A549 (cell line): ENCODE results near the gene LYAR. TPM values are rescaled to one million over a fixed set of nuclear protein-coding genes. Genes with fewer than 3 reads are reported as not detected.

Source experiments
- ATAC-seq, 2 experiments: fragments of 200-7000 bp in 1 of 2; fragments of >200 bp in 1 of 2; cut with Nextera tagmentation in 1 of 2; cut with Tn5 transposase in 1 of 2; 3 replicates each; pipeline versions ENCODE4 v1.8.0 to v1.9.1; 2018 to 2020; ENCODE audit warnings: mild to moderate bottlenecking in 1 of 2, moderate library complexity in 1 of 2
- CTCF ChIA-PET: fragments of 300-600 bp; sonication (Branson Sonifier 250); formaldehyde crosslinking; extraction: SDS; loops from one replicate; lab custom pipeline; 2021; ENCODE audit warnings: antibody characterized with exemption, inconsistent platforms; lab: Yijun Ruan, JAX
- POLR2A ChIA-PET: fragments of 350-600 bp; formaldehyde crosslinking; extraction: SDS; loops from one replicate; lab custom pipeline; 2021; ENCODE audit warnings: antibody characterized with exemption, inconsistent platforms; lab: Yijun Ruan, JAX
- DNase-seq, 2 experiments: peaks; one replicate each; pipeline versions ENCODE4 v3.0.0 to v3.0.0-alpha.2; 2011 to 2016; ENCODE audit warnings: low read depth in 1 of 2, low spot score in 1 of 2
- FAIRE-seq: peaks from 2 replicates; lab custom pipeline; 2011; peaks lifted over from hg19 to GRCh38; lab: Jason Lieb, UNC
- H3K27ac ChIP-seq, 2 experiments: fragments of >200 bp; sonication (Bioruptor Twin); formaldehyde crosslinking; 3 replicates each; pipeline ENCODE4 v1.5.1; 2016 to 2017
- H3K4me1 ChIP-seq: fragments of >200 bp; sonication (Bioruptor Twin); formaldehyde crosslinking; 3 replicates; pipeline ENCODE4 v1.6.1; 2016
- H3K4me2 ChIP-seq: fragments of >200 bp; sonication (Bioruptor Twin); formaldehyde crosslinking; 3 replicates; pipeline ENCODE4 v1.6.1; 2016
- H3K4me3 ChIP-seq: fragments of >200 bp; sonication (Bioruptor Twin); formaldehyde crosslinking; 3 replicates; pipeline ENCODE4 v1.5.1; 2016
- H3K9me3 ChIP-seq: fragments of >200 bp; sonication (Bioruptor Twin); formaldehyde crosslinking; 3 replicates; pipeline ENCODE4 v1.6.1; 2016
- CBX2 ChIP-seq: fragments of 200-600 bp; sonication (generic); IDR thresholded peaks from 2 replicates; pipeline ENCODE4 v1.6.1; 2016; ENCODE audit warnings: low read depth, mild to moderate bottlenecking, borderline replicate concordance
- CBX8 ChIP-seq: fragments of 200-600 bp; sonication (generic); IDR thresholded peaks from 2 replicates; pipeline ENCODE4 v1.6.1; 2016
- CEBPB ChIP-seq, 2 experiments: fragments of >200 bp in 1 of 2; sonication (Bioruptor Twin) in 1 of 2; formaldehyde crosslinking in 1 of 2; IDR thresholded peaks; 2 replicates each; pipeline ENCODE4 v1.6.1; 2012 to 2016
- CHD2 ChIP-seq: fragments of 150-350 bp; IDR thresholded peaks from 2 replicates; pipeline ENCODE4 v1.6.1; 2014; ENCODE audit warnings: low read length; ENCODE audit not compliant: partially characterized antibody
- EHF ChIP-seq: fragments of 250-450 bp; sonication (Bioruptor Pico); IDR thresholded peaks from 2 replicates; pipeline ENCODE4 v1.5.0; 2020; ENCODE audit warnings: mild to moderate bottlenecking
- ELK1 ChIP-seq: fragments of 150-350 bp; IDR thresholded peaks from 2 replicates; pipeline ENCODE4 v1.6.1; 2014; ENCODE audit warnings: low read depth, mild to moderate bottlenecking, low read length
- HMGXB4 ChIP-seq: fragments of 250-450 bp; sonication (Bioruptor Pico); IDR thresholded peaks from 2 replicates; pipeline ENCODE4 v1.5.0; 2021; ENCODE audit warnings: mild to moderate bottlenecking, moderate library complexity, borderline replicate concordance
- HOXB13 ChIP-seq: fragments of 250-450 bp; sonication (Bioruptor Pico); IDR thresholded peaks from 2 replicates; pipeline ENCODE4 v1.5.0; 2020; ENCODE audit warnings: low read depth, mild to moderate bottlenecking, moderate library complexity
- JUN ChIP-seq, 2 experiments: fragments of >200 bp; sonication (Bioruptor Twin); formaldehyde crosslinking; IDR thresholded peaks; 2 replicates in 1 of 2; 3 replicates in 1 of 2; pipeline ENCODE4 v1.6.1; 2016 to 2017
- KDM1A ChIP-seq: fragments of 200-600 bp; sonication (generic); IDR thresholded peaks from 2 replicates; pipeline ENCODE4 v1.6.1; 2016; ENCODE audit warnings: low read depth, mild to moderate bottlenecking
- MAFK ChIP-seq: fragments of 450-650 bp; IDR thresholded peaks from 2 replicates; pipeline ENCODE4 v1.6.1; 2014; ENCODE audit not compliant: partially characterized antibody
- MAZ ChIP-seq: fragments of 150-350 bp; IDR thresholded peaks from 2 replicates; pipeline ENCODE4 v1.6.1; 2014; ENCODE audit warnings: antibody characterized with exemption, low read depth, low read length, borderline replicate concordance
- NPAS2 ChIP-seq: fragments of 250-450 bp; sonication (Bioruptor Pico); IDR thresholded peaks from 2 replicates; pipeline ENCODE4 v1.8.0; 2022; ENCODE audit warnings: mild to moderate bottlenecking, moderate library complexity, borderline replicate concordance
- REST ChIP-seq: fragments of 200-600 bp; sonication (generic); IDR thresholded peaks from 2 replicates; pipeline ENCODE4 v1.6.1; 2016; ENCODE audit warnings: antibody characterized with exemption, mild to moderate bottlenecking, moderate library complexity
- RFX5 ChIP-seq: fragments of 450-650 bp; IDR thresholded peaks from 2 replicates; pipeline ENCODE4 v1.7.1; 2014; ENCODE audit warnings: antibody characterized with exemption, mild to moderate bottlenecking, moderate library complexity
- RNF2 ChIP-seq: fragments of 200-600 bp; sonication (generic); IDR thresholded peaks from 2 replicates; pipeline ENCODE4 v1.6.1; 2016; ENCODE audit warnings: low read depth, mild to moderate bottlenecking, antibody characterized with exemption, moderate library complexity, borderline replicate concordance
- WGBS: methylation state at CpG from one replicate; pipeline ENCODE4 v1.1.6; 2017; ENCODE audit errors: missing lambda C conversion rate; 5-methylcytosine and 5-hydroxymethylcytosine counted together
- polyA plus RNA-seq, 4 experiments: library from polyadenylated mRNA; depleted of rRNA in 3 of 4; stranded (reverse); fragments of >200 nt; fragmentation: RNase III in 1 of 4; extraction: RNeasy Plus Mini Kit Qiagen cat#74134 plus additional on column Dnase treatment in 1 of 4; gene quantifications; 2 replicates in 3 of 4; 3 replicates in 1 of 4; pipeline ENCODE4 v1.2.3, GENCODE V29; 2011 to 2017

LYAR gene
- polyA plus RNA-seq, 2 of the 4 experiments (the other 2 are of a cell fraction) = 20.5 to 28.1 TPM

- 71% methylated on average over 5 of the region's 6 CpGs for WGBS
- ChIA-PET CTCF (no interaction called here), POLR2A (no interaction called here)
- Histone ChIP-seq H3K9me3 (no peaks in the 10 kb centered on the region), H3K27ac (no peak overlapping the region), H3K4me2 (no peak overlapping the region), H3K4me1 (no peaks in the 10 kb centered on the region), H3K4me3 (no peak overlapping the region)
- no peak for ATAC-seq
- no peak for DNase-seq
- TF ChIP-seq REST (no peak), ELK1 (no peak), EHF (CRISPR knock-in tag) (no peak), NPAS2 (CRISPR knock-in tag) (no peak), CBX8 (no peak), MAZ (no peak), HMGXB4 (CRISPR knock-in tag) (no peak), RFX5 (no peak)
- FAIRE-seq = no peak
Observed at GRCh38 chr4:4277531-4277930, 12.4 kb downstream of the LYAR start.

- no peak overlapping the region for H3K27ac ChIP-seq
- H3K4me2 ChIP-seq = no peak overlapping the region
- ChIA-PET POLR2A (no interaction called here), CTCF (interaction anchor here (0.7 kb wide), 1 partner anchor 9 kb away, joined by 3 read pairs; no protein-coding TSS in a partner anchor)
- ATAC-seq (no peak), DNase-seq (no peak), FAIRE-seq (no peak)
- H3K4me1 ChIP-seq = no peaks in the 10 kb centered on the region
- WGBS = 94% methylated on average over 14 of the region's 14 CpGs
- H3K4me3 ChIP-seq = no peak overlapping the region
- TF ChIP-seq MAFK (no peak), RNF2 (no peak), CBX2 (no peak), CHD2 (no peak), JUN (IDR thresholded peaks at IDR 0.05) (no peak), MAZ (no peak), CBX8 (no peak), KDM1A (no peak), CEBPB (IDR thresholded peaks at IDR 0.05) (no peak), HMGXB4 (CRISPR knock-in tag) (no peak), HOXB13 (CRISPR knock-in tag) (no peak)
- H3K9me3 ChIP-seq = no peaks in the 10 kb centered on the region
Observed at GRCh38 chr4:4274226-4274625, 15.7 kb downstream of the LYAR start.
